Activated naive CD8-positive, alpha-beta T cell treated with anti-CD3 and anti-CD28 coated beads, Interleukin-2, amount 10 ng/mL, durations not matched to agents 7 days and 5 days (primary cell): Measurements from ENCODE around the gene NAGK. TPM values are rescaled to one million over a fixed set of nuclear protein-coding genes. Genes with fewer than 3 reads are reported as not detected.
"Not testable (repeated sequence)": the region's sequence is repeated elsewhere in the genome, so short reads cannot be mapped to it uniquely, and the experiment has no call there.

Experiments
- ATAC-seq: fragments of 150-1000 bp; cut with Tn5 transposase; one replicate; pipeline ENCODE4 v1.10.0; 2021; ENCODE audit warnings: low read depth, moderate library complexity
- POLR2A ChIA-PET: fragments of 350-600 bp; sonication (Branson Sonifier 250); formaldehyde crosslinking; loops from one replicate; lab custom pipeline; 2021; ENCODE audit warnings: antibody characterized with exemption; lab: Charles Lee
- DNase-seq: peaks from one replicate; pipeline ENCODE4 v3.0.0; 2021
- H3K27ac Mint-ChIP-seq: one replicate; pipeline ENCODE4 v1.8.0; 2022; ENCODE audit warnings: mild to moderate bottlenecking, mixed read lengths
- H3K27me3 Mint-ChIP-seq: one replicate; pipeline ENCODE4 v1.8.0; 2022; ENCODE audit warnings: mild to moderate bottlenecking, moderate library complexity, mixed read lengths
- H3K36me3 Mint-ChIP-seq: one replicate; pipeline ENCODE4 v1.8.0; 2021; ENCODE audit warnings: mild to moderate bottlenecking, mixed read lengths
- H3K4me1 Mint-ChIP-seq: one replicate; pipeline ENCODE4 v1.8.0; 2021; ENCODE audit warnings: mixed read lengths
- H3K4me3 Mint-ChIP-seq: one replicate; pipeline ENCODE4 v1.8.0; 2022; ENCODE audit warnings: mild to moderate bottlenecking, moderate library complexity, mixed read lengths
- H3K9me3 Mint-ChIP-seq: one replicate; pipeline ENCODE4 v1.8.0; 2021; ENCODE audit warnings: mixed read lengths
- total RNA-seq, 2 experiments: library from RNA; stranded (reverse); gene quantifications; one replicate each; pipeline ENCODE4 v1.2.3, GENCODE V29; 2021

NAGK gene
- total RNA-seq, 2 experiments from 2014 or later: 87.1 to 93.3 TPM

- DNase-seq (no peak), ATAC-seq (no peak)
- Mint-ChIP-seq H3K36me3 (peaks cover 7% of the 10 kb centered on the region), H3K27ac (no peak overlapping the region), H3K9me3 (peaks cover 5% of the 10 kb centered on the region), H3K4me3 (no peak overlapping the region), H3K27me3 (peaks cover 3% of the 10 kb centered on the region), H3K4me1 (peaks cover 2% of the 10 kb centered on the region)
- POLR2A ChIA-PET: no interaction called here
Measured at GRCh38 chr2:71103809-71104208, 35.4 kb downstream of the NAGK start.

DNA sequence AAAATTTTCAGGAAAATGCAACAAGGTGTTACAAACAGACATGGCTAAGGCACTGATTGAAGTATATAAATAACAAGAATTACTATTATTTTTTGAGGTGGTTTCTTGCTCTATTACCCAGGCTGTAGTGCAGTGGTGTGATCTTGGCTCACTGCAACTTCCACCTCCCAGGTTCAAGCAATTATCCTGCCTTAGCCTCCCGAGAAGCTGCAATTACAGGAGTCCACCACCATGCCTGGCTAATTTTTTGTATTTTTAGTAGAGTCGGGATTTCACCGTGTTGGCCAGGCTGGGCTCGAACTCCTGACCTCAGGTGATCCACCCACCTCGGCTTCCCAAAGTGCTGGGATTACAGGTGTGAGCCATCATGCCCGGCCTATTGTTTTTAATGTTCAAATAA lies 38.0 kb downstream of the NAGK start:
- H3K27me3 Mint-ChIP-seq, H3K4me3 Mint-ChIP-seq, DNase-seq, H3K27ac Mint-ChIP-seq, ATAC-seq, H3K9me3 Mint-ChIP-seq, POLR2A ChIA-PET, H3K4me1 Mint-ChIP-seq: not testable (repeated sequence)
- peaks cover 11% of the 10 kb centered on the region for H3K36me3 Mint-ChIP-seq

- H3K4me1 Mint-ChIP-seq: no peaks in the 10 kb centered on the region
- DNase-seq (no peak), ATAC-seq (no peak)
- H3K9me3 Mint-ChIP-seq: peaks cover 5% of the 10 kb centered on the region
- POLR2A ChIA-PET: no interaction called here
- H3K27ac Mint-ChIP-seq: no peak overlapping the region
- H3K27me3 Mint-ChIP-seq: no peaks in the 10 kb centered on the region
- H3K4me3 Mint-ChIP-seq: no peak overlapping the region
- peaks cover 11% of the 10 kb centered on the region for H3K36me3 Mint-ChIP-seq
Measured at GRCh38 chr2:71108091-71108490, 39.6 kb downstream of the NAGK start.

- H3K4me3 Mint-ChIP-seq: no peak overlapping the region
- POLR2A ChIA-PET: no interaction called here
- no peaks in the 10 kb centered on the region for H3K27me3 Mint-ChIP-seq
- no peaks in the 10 kb centered on the region for H3K9me3 Mint-ChIP-seq
- DNase-seq (no peak), ATAC-seq (no peak)
- no peak overlapping the region for H3K27ac Mint-ChIP-seq
- H3K36me3 Mint-ChIP-seq: peaks cover 10% of the 10 kb centered on the region
- H3K4me1 Mint-ChIP-seq: no peaks in the 10 kb centered on the region
Measured at GRCh38 chr2:71113843-71114242, 45.4 kb downstream of the NAGK start.

DNA sequence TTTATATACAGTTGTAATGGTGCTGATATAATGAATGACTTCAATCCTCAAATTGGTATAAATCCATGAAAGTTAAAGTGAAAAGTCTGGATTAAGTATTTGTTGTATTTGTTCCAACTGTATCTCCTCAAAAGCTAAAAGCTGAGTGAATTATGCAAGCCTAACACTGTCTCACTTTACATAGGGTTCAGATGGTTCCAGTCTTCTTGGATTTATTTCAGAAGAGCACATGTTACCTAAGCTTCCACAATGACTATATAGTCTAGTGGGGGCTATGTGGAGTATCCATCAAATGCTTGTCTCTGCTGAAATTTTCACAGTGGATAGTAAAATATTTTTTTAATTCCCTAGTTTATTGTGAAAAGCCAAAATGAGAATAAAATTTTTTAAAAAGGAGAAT lies 48.6 kb downstream of the NAGK start:
- H3K27ac Mint-ChIP-seq: no peak overlapping the region
- H3K9me3 Mint-ChIP-seq: no peaks in the 10 kb centered on the region
- DNase-seq: no peak
- peaks cover 9% of the 10 kb centered on the region for H3K36me3 Mint-ChIP-seq
- ATAC-seq: no peak
- H3K4me3 Mint-ChIP-seq: no peak overlapping the region
- POLR2A ChIA-PET: no interaction called here
- no peaks in the 10 kb centered on the region for H3K27me3 Mint-ChIP-seq
- no peaks in the 10 kb centered on the region for H3K4me1 Mint-ChIP-seq

- H3K4me1 Mint-ChIP-seq: no peaks in the 10 kb centered on the region
- H3K9me3 Mint-ChIP-seq: no peaks in the 10 kb centered on the region
- POLR2A ChIA-PET: no interaction called here
- no peak overlapping the region for H3K27ac Mint-ChIP-seq
- H3K27me3 Mint-ChIP-seq: no peaks in the 10 kb centered on the region
- DNase-seq (no peak), ATAC-seq (no peak)
- H3K4me3 Mint-ChIP-seq: no peak overlapping the region
- H3K36me3 Mint-ChIP-seq: peaks cover 13% of the 10 kb centered on the region
Measured at GRCh38 chr2:71120195-71120594, 51.7 kb downstream of the NAGK start.

DNA sequence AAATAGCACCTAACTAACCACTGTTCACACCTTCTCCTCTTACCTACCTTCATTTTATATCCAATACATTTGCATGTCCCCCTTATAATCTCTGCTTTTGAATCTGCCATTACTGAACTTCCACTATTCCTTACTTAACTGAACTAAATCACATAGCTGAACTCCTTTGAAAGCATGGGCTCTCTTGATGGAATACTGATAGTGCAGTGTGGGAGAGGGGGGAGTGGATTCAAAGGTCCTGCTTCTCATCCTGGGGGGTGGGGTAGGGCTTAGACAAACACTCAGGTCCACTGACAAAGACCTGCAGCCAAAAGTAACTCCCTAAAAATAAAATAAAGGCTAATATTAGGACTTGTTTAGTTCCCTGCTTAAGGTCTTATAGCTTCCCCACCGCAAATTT lies 53.0 kb downstream of the NAGK start:
- Mint-ChIP-seq H3K9me3 (no peaks in the 10 kb centered on the region), H3K27me3 (no peaks in the 10 kb centered on the region), H3K36me3 (peaks cover 13% of the 10 kb centered on the region), H3K4me3 (no peak overlapping the region), H3K27ac (no peak overlapping the region), H3K4me1 (no peaks in the 10 kb centered on the region)
- no peak for ATAC-seq
- POLR2A ChIA-PET: interaction anchor here (0.7 to 1.2 kb wide), 3 partner anchors 8 to 53 kb away, joined by 3 to 13 read pairs (median 3); partner anchors contain the start of gene NAGK
- no peak for DNase-seq

GRCh38 chr2:71122387-71123298 lies 54.2 kb downstream of the NAGK start:
- Mint-ChIP-seq H3K27ac (no peak overlapping the region), H3K27me3 (no peaks in the 10 kb centered on the region), H3K4me3 (no peak overlapping the region), H3K9me3 (no peaks in the 10 kb centered on the region), H3K36me3 (peaks cover 13% of the 10 kb centered on the region), H3K4me1 (peaks cover 2% of the 10 kb centered on the region)
- ATAC-seq: no peak
- POLR2A ChIA-PET: interaction anchor here (0.7 kb wide), 1 partner anchor 54 kb away, joined by 3 read pairs; the partner anchor contains the start of gene NAGK
- no peak for DNase-seq

DNA sequence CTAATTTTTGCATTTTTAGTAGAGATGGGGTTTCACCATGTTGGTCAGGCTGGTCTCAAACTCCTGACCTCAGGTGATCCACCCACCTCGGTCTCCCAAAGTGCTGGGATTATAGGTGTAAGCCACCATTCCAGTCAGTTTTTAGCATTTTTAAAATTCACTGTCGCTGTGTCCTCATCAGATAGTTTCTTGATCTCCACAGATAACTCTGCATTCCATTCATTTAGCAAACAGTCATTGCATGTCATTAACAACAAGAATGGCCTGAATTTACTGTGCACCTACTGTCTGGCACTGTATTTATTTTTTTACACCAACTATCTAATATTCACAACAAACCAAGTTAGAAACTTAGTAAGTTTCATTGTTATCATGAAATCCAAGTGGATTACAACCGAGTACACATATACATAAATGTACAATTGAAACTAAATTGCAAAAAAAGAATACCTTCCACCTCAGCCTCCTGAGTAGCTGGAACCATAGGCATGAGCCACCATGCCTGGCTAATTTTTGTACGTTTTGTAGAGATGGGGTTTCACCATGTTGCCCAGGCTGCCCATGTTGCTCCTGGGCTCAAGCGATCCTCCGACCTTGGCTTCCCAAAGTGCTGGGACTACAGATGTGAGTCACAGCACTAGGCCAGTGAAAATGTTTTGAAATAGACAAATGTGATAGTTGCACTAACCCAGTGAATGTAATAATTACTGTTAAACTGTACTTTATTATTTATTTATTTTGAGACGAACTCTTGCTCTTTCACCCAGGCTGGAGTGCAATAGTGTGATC lies 57.3 kb downstream of the NAGK start:
- H3K4me3 Mint-ChIP-seq: no peak overlapping the region
- POLR2A ChIA-PET: no interaction called here

DNA sequence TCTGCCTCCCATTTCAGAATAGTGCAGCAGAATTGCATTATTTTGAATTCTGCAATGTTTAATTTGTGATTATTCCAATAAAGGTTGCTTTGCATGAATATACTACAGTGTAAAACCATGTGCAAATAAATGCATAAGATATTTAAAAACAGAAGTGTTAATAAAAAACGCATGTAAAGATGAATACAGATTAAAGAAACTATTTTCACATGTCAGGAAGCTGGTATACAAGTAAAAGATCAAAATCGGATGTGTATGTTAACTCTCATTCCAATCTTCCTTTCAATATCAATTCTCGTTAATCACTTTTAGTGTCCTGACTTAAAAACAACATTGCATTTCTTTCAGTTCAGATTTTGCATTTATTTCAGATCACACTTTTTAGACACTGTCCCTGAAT lies 58.5 kb downstream of the NAGK start:
- POLR2A ChIA-PET: no interaction called here

More for the DNA sequence above, 57.3 kb downstream of the NAGK start:
- Mint-ChIP-seq H3K4me1 (peaks cover 8% of the 10 kb centered on the region), H3K9me3 (no peaks in the 10 kb centered on the region), H3K27me3 (no peaks in the 10 kb centered on the region), H3K27ac (no peak overlapping the region), H3K36me3 (peaks cover 15% of the 10 kb centered on the region)
- no peak for ATAC-seq
- DNase-seq: no peak

More for the DNA sequence above, 58.5 kb downstream of the NAGK start:
- ATAC-seq: no peak
- Mint-ChIP-seq H3K4me3 (no peak overlapping the region), H3K9me3 (no peaks in the 10 kb centered on the region), H3K27ac (no peak overlapping the region), H3K36me3 (peaks cover 14% of the 10 kb centered on the region), H3K27me3 (no peaks in the 10 kb centered on the region), H3K4me1 (peaks cover 8% of the 10 kb centered on the region)
- DNase-seq: no peak

Other genes with a start within 250 kb of the NAGK start
- gene CLEC4F, start 248.0 kb upstream of the NAGK start, total RNA-seq: not detected
- not detected for gene CD207, start 232.8 kb upstream of the NAGK start, total RNA-seq
- not detected for gene VAX2, start 168.1 kb upstream of the NAGK start, total RNA-seq
- gene ATP6V1B1, start 132.7 kb upstream of the NAGK start, total RNA-seq: not detected
- under 1 TPM; 0.28 to 0.33 TPM for gene ANKRD53, start 90.0 kb upstream of the NAGK start, total RNA-seq
- gene TEX261, start 73.8 kb upstream of the NAGK start, total RNA-seq: 10 to 100 TPM; 51.7 to 55.5 TPM
- gene MCEE, start 61.6 kb downstream of the NAGK start, total RNA-seq: 10 to 100 TPM; 16.6 to 17.6 TPM
- 10 to 100 TPM; 36.0 to 37.2 TPM for gene MPHOSPH10, start 62.0 kb downstream of the NAGK start, total RNA-seq
- gene PAIP2B, start 158.5 kb downstream of the NAGK start, total RNA-seq: 1 to 10 TPM; 4.2 to 4.8 TPM